H1 (cell line): ENCODE measurements around the gene TCERG1L.

Source experiments
- EP300 ChIP-seq, 2 experiments: IDR thresholded peaks; 1 replicate in 1 of 2; 2 replicates in 1 of 2; pipeline ENCODE4 v1.6.1; 2011 to 2012; ENCODE audit warnings: low read depth in 2 of 2, low read length in 2 of 2, mild to moderate bottlenecking in 2 of 2, borderline replicate concordance in 1 of 2, inconsistent platforms in 1 of 2, moderate library complexity in 1 of 2
- RAD21 ChIP-seq, 2 experiments: IDR thresholded peaks in 1 of 2; conservative IDR thresholded peaks in 1 of 2; 2 replicates each; pipeline ENCODE4 v1.6.1; 2011; ENCODE audit warnings: low read depth in 2 of 2, low read length in 2 of 2, improper control_type of control experiment in 1 of 2, inconsistent platforms in 1 of 2, mild to moderate bottlenecking in 1 of 2, moderate library complexity in 1 of 2
- SP1 ChIP-seq: IDR thresholded peaks from 2 replicates; pipeline ENCODE4 v1.6.1; 2011; ENCODE audit warnings: low read depth, low read length
- TF ChIP-seq, protein P1 (sequence below), 3 experiments: IDR thresholded peaks; 1 replicate in 2 of 3; 2 replicates in 1 of 3; pipeline versions ENCODE4 v1.5.1 to v1.6.1; 2011; ENCODE audit warnings: low read length in 3 of 3, mild to moderate bottlenecking in 3 of 3, inconsistent platforms in 2 of 3, low read depth in 1 of 3, moderate library complexity in 1 of 3; ENCODE audit not compliant: insufficient read depth in 1 of 3; ENCODE audit errors: control extremely low read depth in 1 of 3

DNA sequence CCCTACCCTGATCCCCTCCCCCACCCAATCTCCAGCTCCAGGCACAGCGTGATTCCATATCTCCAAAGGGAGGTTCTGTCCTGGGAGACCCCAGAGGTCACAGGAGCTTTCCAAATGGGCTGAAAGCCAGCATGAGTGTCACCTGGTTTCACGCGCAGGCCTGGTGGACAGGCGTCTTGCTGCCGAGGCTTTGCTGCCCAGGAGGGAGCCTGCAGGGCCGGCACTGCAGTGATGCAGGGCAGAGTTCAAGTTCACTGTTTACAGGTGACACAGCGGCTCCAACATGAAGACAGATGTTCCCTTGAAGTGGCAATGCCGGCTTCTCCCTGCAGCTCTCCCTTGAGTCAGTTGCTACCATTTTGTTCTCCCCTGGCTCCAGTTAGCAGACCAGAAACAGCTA, 104.3 kb downstream of the TCERG1L start:
- TF ChIP-seq SP1 (no peak), RAD21 (IDR thresholded peaks at IDR 0.05 in 1 of 2, conservative IDR thresholded peaks at IDR 0.05 in 1 of 2; ENCODE audit: low read depth in 2 of 2, low read length in 2 of 2) (no peak), EP300 (IDR thresholded peaks at IDR 0.05; ENCODE audit: borderline replicate concordance in 1 of 2, low read depth in 2 of 2, low read length in 2 of 2) (no peak)
- TF ChIP-seq, protein P1, sequence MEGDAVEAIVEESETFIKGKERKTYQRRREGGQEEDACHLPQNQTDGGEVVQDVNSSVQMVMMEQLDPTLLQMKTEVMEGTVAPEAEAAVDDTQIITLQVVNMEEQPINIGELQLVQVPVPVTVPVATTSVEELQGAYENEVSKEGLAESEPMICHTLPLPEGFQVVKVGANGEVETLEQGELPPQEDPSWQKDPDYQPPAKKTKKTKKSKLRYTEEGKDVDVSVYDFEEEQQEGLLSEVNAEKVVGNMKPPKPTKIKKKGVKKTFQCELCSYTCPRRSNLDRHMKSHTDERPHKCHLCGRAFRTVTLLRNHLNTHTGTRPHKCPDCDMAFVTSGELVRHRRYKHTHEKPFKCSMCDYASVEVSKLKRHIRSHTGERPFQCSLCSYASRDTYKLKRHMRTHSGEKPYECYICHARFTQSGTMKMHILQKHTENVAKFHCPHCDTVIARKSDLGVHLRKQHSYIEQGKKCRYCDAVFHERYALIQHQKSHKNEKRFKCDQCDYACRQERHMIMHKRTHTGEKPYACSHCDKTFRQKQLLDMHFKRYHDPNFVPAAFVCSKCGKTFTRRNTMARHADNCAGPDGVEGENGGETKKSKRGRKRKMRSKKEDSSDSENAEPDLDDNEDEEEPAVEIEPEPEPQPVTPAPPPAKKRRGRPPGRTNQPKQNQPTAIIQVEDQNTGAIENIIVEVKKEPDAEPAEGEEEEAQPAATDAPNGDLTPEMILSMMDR (IDR thresholded peaks at IDR 0.05; ENCODE audit: control extremely low read depth in 1 of 3, insufficient read depth in 1 of 3, low read depth in 1 of 3, low read length in 3 of 3), result no peak
